ENCODE results near the gene LIPT1.
"Not testable (repeated sequence)": the region's sequence is repeated elsewhere in the genome, so short reads cannot be mapped to it uniquely, and the experiment has no call there.

LIPT1 gene

GRCh38 chr2:99154643-99155536 is at the start of gene LIPT1, which contains the start of gene TSGA10:
LIPT1 (plus strand) TSS chr2:99154967; CDS start chr2:99161958, 6,991 bp downstream.
TSGA10 (minus strand) TSS chr2:99154942; CDS start chr2:99109439, 45,503 bp downstream.
- DNase-seq (ENCODE audit: low read depth), result peak; percentile 86

GRCh38 chr2:99106913-99107312 is 47.9 kb upstream of the LIPT1 start:
- DNase-seq (ENCODE audit: low read depth), result no peak

- DNase-seq (ENCODE audit: low read depth), result no peak
Observed at GRCh38 chr2:99111236-99111635, 43.5 kb upstream of the LIPT1 start.

GRCh38 chr2:99111945-99112344 is 42.8 kb upstream of the LIPT1 start:
- DNase-seq (ENCODE audit: low read depth), result no peak

GRCh38 chr2:99112617-99113016 is 42.1 kb upstream of the LIPT1 start:
- no peak for DNase-seq (ENCODE audit: low read depth)

GRCh38 chr2:99127981-99128380 is 26.8 kb upstream of the LIPT1 start:
- no peak for DNase-seq (ENCODE audit: low read depth)

- not testable (repeated sequence) for DNase-seq (ENCODE audit: low read depth)
Observed at GRCh38 chr2:99135044-99135556, 19.7 kb upstream of the LIPT1 start.

- DNase-seq (ENCODE audit: low read depth), result no peak
Observed at GRCh38 chr2:99139003-99139402, 15.8 kb upstream of the LIPT1 start.

- DNase-seq (ENCODE audit: low read depth), result no peak
Observed at GRCh38 chr2:99140056-99140859, 14.5 kb upstream of the LIPT1 start.

- DNase-seq (ENCODE audit: low read depth), result no peak
Observed at GRCh38 chr2:99140860-99141109, 14.0 kb upstream of the LIPT1 start.

GRCh38 chr2:99141110-99142108 is 13.4 kb upstream of the LIPT1 start, which contains the start of gene C2orf15:
C2orf15 (plus strand) TSS chr2:99141707; CDS start chr2:99150559, 8,852 bp downstream.
- peak; percentile 95 for DNase-seq (ENCODE audit: low read depth)

GRCh38 chr2:99150706-99151105 is 4.1 kb upstream of the LIPT1 start:
- DNase-seq (ENCODE audit: low read depth), result no peak

- no peak for DNase-seq (ENCODE audit: low read depth)
Observed at GRCh38 chr2:99152199-99152895, 2.4 kb upstream of the LIPT1 start.

GRCh38 chr2:99153921-99154604 is 704 bp upstream of the LIPT1 start:
- DNase-seq (ENCODE audit: low read depth), result no peak

- DNase-seq (ENCODE audit: low read depth), result no peak
Observed at GRCh38 chr2:99156891-99157290, 2.1 kb downstream of the LIPT1 start.

- no peak for DNase-seq (ENCODE audit: low read depth)
Observed at GRCh38 chr2:99158599-99158998, 3.8 kb downstream of the LIPT1 start.

- no peak for DNase-seq (ENCODE audit: low read depth)
Observed at GRCh38 chr2:99159594-99159993, 4.8 kb downstream of the LIPT1 start.

- DNase-seq (ENCODE audit: low read depth), result no peak
Observed at GRCh38 chr2:99166218-99166617, 11.5 kb downstream of the LIPT1 start.

GRCh38 chr2:99169534-99169933 is 14.8 kb downstream of the LIPT1 start:
- DNase-seq (ENCODE audit: low read depth), result no peak

GRCh38 chr2:99171377-99172140 is 16.8 kb downstream of the LIPT1 start:
- DNase-seq (ENCODE audit: low read depth), result no peak
